GM21528 (cell line): ENCODE data around the gene YWHAB.
A peak's percentile ranks its signal among the peaks of the same experiment; 100 is the strongest.
"Not testable (repeated sequence)": the region's sequence is repeated elsewhere in the genome, so short reads cannot be mapped to it uniquely, and the experiment has no call there.

Experiments
- ATAC-seq: cut with Tn5 transposase; IDR thresholded peaks from one replicate; pipeline ENCODE4 v1.9.1; 2021; ENCODE audit warnings: mild to moderate bottlenecking, moderate library complexity; ENCODE audit not compliant: unreplicated experiment, low FRiP score

Gene YWHAB

GRCh38 chr20:44866703-44867335 is 18.7 kb upstream of the YWHAB start:
- no peak for ATAC-seq

- no peak for ATAC-seq
Measured at GRCh38 chr20:44869471-44869870, 16.0 kb upstream of the YWHAB start.

GRCh38 chr20:44882360-44882759 is 3.1 kb upstream of the YWHAB start:
- not testable (repeated sequence) for ATAC-seq

- no peak for ATAC-seq
Measured at GRCh38 chr20:44883214-44883902, 2.1 kb upstream of the YWHAB start.

GRCh38 chr20:44884907-44885391 is 556 bp upstream of the YWHAB start:
- no peak for ATAC-seq

- no peak for ATAC-seq
Measured at GRCh38 chr20:44886266-44886651, 754 bp downstream of the YWHAB start.

GRCh38 chr20:44886828-44887227 is 1.3 kb downstream of the YWHAB start:
- ATAC-seq: no peak

- no peak for ATAC-seq
Measured at GRCh38 chr20:44887466-44887865, 2.0 kb downstream of the YWHAB start.

GRCh38 chr20:44888226-44889103 is 3.0 kb downstream of the YWHAB start:
- no peak for ATAC-seq

- ATAC-seq: no peak
Measured at GRCh38 chr20:44891826-44892225, 6.3 kb downstream of the YWHAB start.

- ATAC-seq: no peak
Measured at GRCh38 chr20:44894959-44895358, 9.5 kb downstream of the YWHAB start.

- no peak for ATAC-seq
Measured at GRCh38 chr20:44896583-44896982, 11.1 kb downstream of the YWHAB start.

GRCh38 chr20:44897133-44897532 is 11.6 kb downstream of the YWHAB start:
- ATAC-seq: no peak

- no peak for ATAC-seq
Measured at GRCh38 chr20:44900231-44900854, 14.8 kb downstream of the YWHAB start.

- ATAC-seq: no peak
Measured at GRCh38 chr20:44901974-44902373, 16.5 kb downstream of the YWHAB start.

GRCh38 chr20:44904377-44904776 is 18.9 kb downstream of the YWHAB start:
- no peak for ATAC-seq

GRCh38 chr20:44908987-44909871 is 23.7 kb downstream of the YWHAB start:
- ATAC-seq: no peak

GRCh38 chr20:44909872-44910689 is 24.6 kb downstream of the YWHAB start, which contains the start of gene PABPC1L:
Gene PABPC1L, plus strand, starts transcription at chr20:44910060. Its CDS starts 84 bp downstream, at chr20:44910144.
- ATAC-seq: peak; percentile 78
